VCaP (cell line): Measurements from ENCODE around the gene SPINK14.

Experiments
- H3K27ac ChIP-seq: fragments of 450-650 bp; 2 replicates; pipeline ENCODE4 v1.5.1; 2017
- TF ChIP-seq, protein P1 (sequence below): fragments of 450-650 bp; conservative IDR thresholded peaks from 2 replicates; pipeline ENCODE4 v1.5.1; 2017; ENCODE audit warnings: mild to moderate bottlenecking, moderate library complexity

Gene SPINK14

DNA sequence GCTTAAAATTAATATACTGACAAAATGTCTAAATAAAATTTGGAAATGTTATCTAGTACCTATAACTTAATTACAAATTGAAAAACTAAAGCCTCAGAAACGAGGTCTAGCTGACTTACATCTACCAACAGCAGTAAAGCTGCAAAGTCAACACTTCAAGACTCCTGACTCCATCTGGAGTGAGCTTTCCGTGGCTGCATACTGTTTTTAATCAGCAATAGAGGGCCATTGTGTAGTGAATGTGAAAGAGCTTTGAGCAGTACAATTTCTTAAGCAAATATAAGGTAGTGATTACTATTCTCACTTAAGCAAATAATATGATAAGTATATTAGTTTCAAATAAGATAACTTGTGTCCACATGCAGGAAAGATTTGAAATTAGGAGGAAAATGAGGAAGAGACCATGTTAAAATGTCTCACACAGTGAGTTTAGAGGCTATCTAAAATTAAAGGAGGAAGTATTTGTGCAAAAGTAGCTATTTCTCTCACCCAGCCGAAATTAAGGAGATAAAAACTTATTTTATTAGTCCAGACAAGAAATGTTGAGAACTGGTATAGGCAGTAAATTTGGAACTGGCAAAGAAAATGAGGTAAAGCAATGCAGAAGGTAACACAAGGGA is 40.9 kb downstream of the SPINK14 start:
- TF ChIP-seq, protein P1, sequence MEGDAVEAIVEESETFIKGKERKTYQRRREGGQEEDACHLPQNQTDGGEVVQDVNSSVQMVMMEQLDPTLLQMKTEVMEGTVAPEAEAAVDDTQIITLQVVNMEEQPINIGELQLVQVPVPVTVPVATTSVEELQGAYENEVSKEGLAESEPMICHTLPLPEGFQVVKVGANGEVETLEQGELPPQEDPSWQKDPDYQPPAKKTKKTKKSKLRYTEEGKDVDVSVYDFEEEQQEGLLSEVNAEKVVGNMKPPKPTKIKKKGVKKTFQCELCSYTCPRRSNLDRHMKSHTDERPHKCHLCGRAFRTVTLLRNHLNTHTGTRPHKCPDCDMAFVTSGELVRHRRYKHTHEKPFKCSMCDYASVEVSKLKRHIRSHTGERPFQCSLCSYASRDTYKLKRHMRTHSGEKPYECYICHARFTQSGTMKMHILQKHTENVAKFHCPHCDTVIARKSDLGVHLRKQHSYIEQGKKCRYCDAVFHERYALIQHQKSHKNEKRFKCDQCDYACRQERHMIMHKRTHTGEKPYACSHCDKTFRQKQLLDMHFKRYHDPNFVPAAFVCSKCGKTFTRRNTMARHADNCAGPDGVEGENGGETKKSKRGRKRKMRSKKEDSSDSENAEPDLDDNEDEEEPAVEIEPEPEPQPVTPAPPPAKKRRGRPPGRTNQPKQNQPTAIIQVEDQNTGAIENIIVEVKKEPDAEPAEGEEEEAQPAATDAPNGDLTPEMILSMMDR, result no peak
- H3K27ac ChIP-seq, result no peak overlapping the region

DNA sequence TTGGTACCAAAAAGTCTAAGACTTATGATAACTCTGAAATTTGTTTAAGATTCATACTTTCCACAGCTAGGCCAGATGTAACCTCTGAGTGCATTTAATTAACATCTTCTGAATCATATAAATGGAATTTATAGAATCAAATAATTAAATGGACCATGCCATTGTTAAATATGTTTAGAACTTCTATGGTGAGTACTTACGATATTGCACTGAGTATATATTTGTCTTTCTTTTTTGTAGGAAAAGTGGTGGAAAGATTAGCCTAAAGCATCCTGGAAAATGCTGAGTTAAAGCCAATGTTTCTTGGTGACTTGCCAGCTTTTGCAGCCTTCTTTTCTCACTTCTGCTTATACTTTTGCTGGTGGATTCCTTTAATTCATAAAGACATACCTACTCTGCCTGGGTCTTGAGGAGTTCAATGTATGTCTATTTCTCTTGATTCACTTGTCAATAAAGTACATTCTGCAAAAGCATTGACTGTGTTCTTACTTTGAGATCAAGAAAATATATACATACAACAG is 46.4 kb downstream of the SPINK14 start:
- TF ChIP-seq, protein P1, result no peak
- no peak overlapping the region for H3K27ac ChIP-seq

DNA sequence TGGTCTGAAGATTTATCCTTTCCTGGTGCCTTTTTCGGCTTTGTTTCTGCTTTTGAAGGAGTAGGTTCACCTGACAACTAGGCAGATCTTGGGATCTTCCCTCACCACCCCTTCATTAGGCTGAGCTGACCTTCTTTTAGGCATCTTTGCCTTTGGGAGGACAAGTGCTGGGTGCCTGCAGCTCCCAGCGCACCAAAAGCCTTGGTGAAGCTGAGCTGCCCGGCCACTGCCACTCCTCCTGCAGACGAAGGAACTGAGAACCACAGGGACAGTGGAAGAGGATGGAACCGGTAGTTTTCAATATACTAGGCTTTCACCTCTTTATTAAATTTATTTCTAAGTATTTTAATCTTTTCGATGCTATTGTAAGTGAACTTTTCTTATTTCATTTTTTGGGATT is 53.2 kb downstream of the SPINK14 start:
- TF ChIP-seq, protein P1, result no peak
- no peak overlapping the region for H3K27ac ChIP-seq

DNA sequence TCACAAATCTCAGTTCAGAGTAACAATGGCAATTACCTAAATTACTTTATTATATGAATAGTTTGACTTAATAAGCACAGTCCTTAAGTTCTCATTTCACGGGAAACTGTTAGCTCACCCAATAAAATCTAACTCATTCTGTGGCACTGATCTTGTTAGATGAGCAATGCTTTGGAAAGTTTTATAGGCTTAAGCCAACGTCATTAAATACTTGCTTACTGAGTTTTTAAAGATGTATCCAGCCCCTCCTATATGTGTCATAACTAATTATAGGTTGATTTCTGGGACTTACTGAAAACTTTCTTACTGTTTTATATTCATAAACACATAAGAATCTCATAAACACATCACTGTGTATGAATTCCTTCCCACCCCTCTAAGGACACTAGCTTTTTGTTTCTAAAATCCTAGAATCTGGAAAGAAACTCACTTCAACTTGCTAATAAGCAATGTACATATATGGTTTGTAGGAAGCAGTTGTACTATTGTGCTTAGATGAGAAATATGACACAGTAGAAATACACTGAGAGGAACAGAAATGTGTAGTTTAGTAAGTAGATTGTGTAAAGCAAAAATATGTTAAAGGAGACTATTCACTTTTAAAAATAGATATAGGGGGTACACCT is 55.9 kb downstream of the SPINK14 start:
- H3K27ac ChIP-seq, result no peak overlapping the region
- TF ChIP-seq, protein P1, result no peak
